GM23248 (cell line): Measurements from ENCODE around the gene UBE3D. TPM values are rescaled to one million over a fixed set of nuclear protein-coding genes. Genes with fewer than 3 reads are reported as not detected.

Source experiments
- DNase-seq: peaks from one replicate; pipeline ENCODE4 v3.0.0-alpha.2; 2015
- H2AFZ ChIP-seq: fragments of 200-600 bp; sonication (generic); 2 replicates; pipeline ENCODE4 v1.6.1; 2016; ENCODE audit warnings: antibody characterized with exemption
- H3F3A ChIP-seq: fragments of 200-600 bp; sonication (generic); 2 replicates; pipeline ENCODE4 v1.6.1; 2016; ENCODE audit warnings: mild to moderate bottlenecking, antibody characterized with exemption, mixed run types; ENCODE audit not compliant: insufficient read depth
- H3K27ac ChIP-seq: fragments of 200-600 bp; sonication (generic); 2 replicates; pipeline ENCODE4 v1.5.1; 2016; ENCODE audit warnings: mild to moderate bottlenecking
- H3K27me3 ChIP-seq: fragments of 200-600 bp; sonication (generic); replicated peaks from 2 replicates; pipeline ENCODE4 v1.6.1; 2016; ENCODE audit warnings: mild to moderate bottlenecking; ENCODE audit not compliant: insufficient read depth
- H3K36me3 ChIP-seq: fragments of 200-600 bp; sonication (generic); 2 replicates; pipeline ENCODE4 v1.6.1; 2016; ENCODE audit warnings: low read depth, mild to moderate bottlenecking
- H3K4me1 ChIP-seq: fragments of 200-600 bp; sonication (generic); 2 replicates; pipeline ENCODE4 v1.6.1; 2016; ENCODE audit warnings: mild to moderate bottlenecking; ENCODE audit not compliant: insufficient read depth
- H3K4me2 ChIP-seq: fragments of 200-600 bp; sonication (generic); one replicate; pipeline ENCODE4 v1.6.1; 2016; ENCODE audit warnings: mild to moderate bottlenecking; ENCODE audit not compliant: unreplicated experiment
- H3K4me3 ChIP-seq: fragments of 200-600 bp; sonication (generic); 2 replicates; pipeline ENCODE4 v1.5.1; 2016; ENCODE audit warnings: mild to moderate bottlenecking
- H3K79me2 ChIP-seq: fragments of 200-600 bp; sonication (generic); 2 replicates; pipeline ENCODE4 v1.6.1; 2016; ENCODE audit warnings: mild to moderate bottlenecking; ENCODE audit not compliant: insufficient read depth
- H3K9ac ChIP-seq: fragments of 200-600 bp; sonication (generic); 2 replicates; pipeline ENCODE4 v1.6.1; 2016; ENCODE audit warnings: mild to moderate bottlenecking
- H3K9me2 ChIP-seq: fragments of 200-600 bp; sonication (generic); 2 replicates; pipeline ENCODE4 v1.6.1; 2016; ENCODE audit warnings: mixed run types, mild to moderate bottlenecking, moderate library complexity; ENCODE audit not compliant: insufficient read depth
- H3K9me3 ChIP-seq: fragments of 200-600 bp; sonication (generic); one replicate; pipeline ENCODE4 v1.6.1; 2017; ENCODE audit warnings: low read depth
- H4K20me1 ChIP-seq: fragments of 200-600 bp; sonication (generic); 2 replicates; pipeline ENCODE4 v1.6.0; 2016; ENCODE audit not compliant: insufficient read depth
- EZH2 ChIP-seq: fragments of 200-600 bp; sonication (generic); IDR thresholded peaks from 2 replicates; pipeline ENCODE4 v1.6.1; 2018; ENCODE audit warnings: antibody characterized with exemption, mild to moderate bottlenecking; ENCODE audit not compliant: insufficient read depth, poor library complexity, severe bottlenecking
- EZH2phosphoT487 ChIP-seq: fragments of 200-600 bp; sonication (generic); IDR thresholded peaks from 2 replicates; pipeline ENCODE4 v1.6.1; 2018; ENCODE audit warnings: antibody characterized with exemption, moderate library complexity, mild to moderate bottlenecking, low read depth; ENCODE audit not compliant: insufficient read depth
- WGBS, 2 experiments: methylation state at CpG; one replicate each; pipeline ENCODE4 v1.1.6; 2015 to 2017; ENCODE audit warnings: low lambda C conversion rate in 2 of 2, low coverage in 1 of 2; ENCODE audit errors: missing lambda C conversion rate in 2 of 2; 5-methylcytosine and 5-hydroxymethylcytosine counted together
- in situ Hi-C: fragments of 300-500 bp; cut with MboI; formaldehyde crosslinking; loops from 2 replicates; pipeline ENCODE4 v1.15.0; 2020
- polyA plus RNA-seq: library from polyadenylated mRNA; unstranded; fragments of >200 nt; fragmentation: Nextera tagmentation; extraction: Ambion mirVana; gene quantifications from 2 replicates; pipeline ENCODE4 v1.2.1, GENCODE V29; 2016
- total RNA-seq: library from RNA; depleted of rRNA; stranded (reverse); fragments of >200 nt; shearing (Covaris generic); gene quantifications from 2 replicates; pipeline ENCODE4 v1.2.3, GENCODE V29; 2014

The UBE3D gene
- total and polyA plus RNA-seq, 2 experiments from 2014 or later = 2.1 to 6.9 TPM

- Histone ChIP-seq H3K9me2 (no peaks in the 10 kb centered on the region), H3F3A (peaks cover 8% of the 10 kb centered on the region; the same call in 1 of the 2 replicates), H3K79me2 (peaks cover 43% of the 10 kb centered on the region), H3K27me3 (no peaks in the 10 kb centered on the region), H3K4me1 (peaks cover 22% of the 10 kb centered on the region), H3K4me2 (no peak overlapping the region), H3K4me3 (no peak overlapping the region), H3K27ac (peak overlapping the region; percentile 11; the same call in 1 of the 2 replicates), H3K9ac (no peak overlapping the region), H4K20me1 (no peaks in the 10 kb centered on the region), H3K36me3 (no peaks in the 10 kb centered on the region), H3K9me3 (no peaks in the 10 kb centered on the region), H2AFZ (no peak overlapping the region)
- TF ChIP-seq EZH2 = no peak
- TF ChIP-seq EZH2phosphoT487 = no peak
- WGBS, 2 experiments = 64 to 69% methylated on average over 3 of the region's 3 CpGs
- in situ Hi-C loops = no loop called here
- peak; percentile 29 for DNase-seq
These were observed 27.2 kb upstream of the UBE3D start for GRCh38 chr6:83092756-83093399.

- no peaks in the 10 kb centered on the region for H3F3A ChIP-seq
- no peaks in the 10 kb centered on the region for H3K4me1 ChIP-seq
- no peak overlapping the region for H3K4me2 ChIP-seq
- H2AFZ ChIP-seq = no peak overlapping the region
- 0 out of 2 replicates have a peak, but pooled peaks cover 4% of the 10 kb centered on the region for H3K9me2 ChIP-seq
- H4K20me1 ChIP-seq = no peaks in the 10 kb centered on the region
- in situ Hi-C loops = no loop called here
- no peak for TF ChIP-seq EZH2phosphoT487
- no peak for TF ChIP-seq EZH2
- H3K9ac ChIP-seq = no peak overlapping the region
- no peak for DNase-seq
- H3K36me3 ChIP-seq = no peaks in the 10 kb centered on the region
- WGBS, 2 experiments = 96 to 98% methylated on average over 2 of the region's 2 CpGs
- no peaks in the 10 kb centered on the region for H3K27me3 ChIP-seq
- no peak overlapping the region for H3K4me3 ChIP-seq
- peaks cover 9% of the 10 kb centered on the region; the same call in 1 of the 2 replicates for H3K79me2 ChIP-seq
- no peaks in the 10 kb centered on the region for H3K9me3 ChIP-seq
- H3K27ac ChIP-seq = no peak overlapping the region
These were observed 21.1 kb upstream of the UBE3D start for GRCh38 chr6:83086751-83087150.

- H2AFZ ChIP-seq = no peak overlapping the region
These were observed 17.8 kb upstream of the UBE3D start for GRCh38 chr6:83083476-83083875.

GRCh38 chr6:83073615-83074014 is 8.0 kb upstream of the UBE3D start:
- H3K27me3 ChIP-seq = no peaks in the 10 kb centered on the region
- in situ Hi-C loops = loop anchor here (25.0 kb wide), 1 partner anchor 711 kb away; the partner anchor contains the start of gene TPBG
- H2AFZ ChIP-seq = no peak overlapping the region
- H4K20me1 ChIP-seq = 0 out of 2 replicates have a peak, but pooled peaks cover 6% of the 10 kb centered on the region
- no peak overlapping the region for H3K27ac ChIP-seq
- no peak overlapping the region for H3K4me2 ChIP-seq
- no peaks in the 10 kb centered on the region for H3F3A ChIP-seq
- no peak for DNase-seq
- H3K4me3 ChIP-seq = no peak overlapping the region
- 100% methylated on average over 1 of the region's 1 CpG for WGBS, 2 experiments
- H3K4me1 ChIP-seq = peaks cover 4% of the 10 kb centered on the region; the same call in 1 of the 2 replicates
- no peaks in the 10 kb centered on the region for H3K36me3 ChIP-seq
- peaks cover 94% of the 10 kb centered on the region for H3K79me2 ChIP-seq
- TF ChIP-seq EZH2phosphoT487 (no peak), EZH2 (no peak)
- no peaks in the 10 kb centered on the region for H3K9me3 ChIP-seq
- H3K9ac ChIP-seq = no peak overlapping the region
- H3K9me2 ChIP-seq = no peaks in the 10 kb centered on the region

More at GRCh38 chr6:83083476-83083875, 17.8 kb upstream of the UBE3D start:
- Histone ChIP-seq H3K9ac (no peak overlapping the region), H3K79me2 (peaks cover 14% of the 10 kb centered on the region; the same call in 1 of the 2 replicates), H3K9me3 (no peaks in the 10 kb centered on the region), H3K4me3 (no peak overlapping the region), H3K27me3 (no peaks in the 10 kb centered on the region), H3K4me2 (no peak overlapping the region), H3F3A (no peaks in the 10 kb centered on the region), H4K20me1 (0 out of 2 replicates have a peak, but pooled peaks cover 3% of the 10 kb centered on the region), H3K36me3 (no peaks in the 10 kb centered on the region), H3K4me1 (no peaks in the 10 kb centered on the region), H3K9me2 (0 out of 2 replicates have a peak, but pooled peaks cover 4% of the 10 kb centered on the region), H3K27ac (no peak overlapping the region)
- in situ Hi-C loops = no loop called here
- DNase-seq = no peak
- no peak for TF ChIP-seq EZH2phosphoT487
- TF ChIP-seq EZH2 = no peak
- WGBS, 2 experiments = 24 to 31% methylated on average over 1 of the region's 1 CpG
